NCI-H345 treated with DMSO at 0.1 percent for 48 hours (cell line): ENCODE data around the gene SLC43A3.
A peak's percentile ranks its signal among the peaks of the same experiment; 100 is the strongest.
"Not testable (repeated sequence)": the region's sequence is repeated elsewhere in the genome, so short reads cannot be mapped to it uniquely, and the experiment has no call there.

Experiments
- DNase-seq: peaks from one replicate; lab custom pipeline; 2025; ENCODE audit not compliant: unreplicated experiment; lab: John Stamatoyannopoulos, UW

Gene SLC43A3

DNA sequence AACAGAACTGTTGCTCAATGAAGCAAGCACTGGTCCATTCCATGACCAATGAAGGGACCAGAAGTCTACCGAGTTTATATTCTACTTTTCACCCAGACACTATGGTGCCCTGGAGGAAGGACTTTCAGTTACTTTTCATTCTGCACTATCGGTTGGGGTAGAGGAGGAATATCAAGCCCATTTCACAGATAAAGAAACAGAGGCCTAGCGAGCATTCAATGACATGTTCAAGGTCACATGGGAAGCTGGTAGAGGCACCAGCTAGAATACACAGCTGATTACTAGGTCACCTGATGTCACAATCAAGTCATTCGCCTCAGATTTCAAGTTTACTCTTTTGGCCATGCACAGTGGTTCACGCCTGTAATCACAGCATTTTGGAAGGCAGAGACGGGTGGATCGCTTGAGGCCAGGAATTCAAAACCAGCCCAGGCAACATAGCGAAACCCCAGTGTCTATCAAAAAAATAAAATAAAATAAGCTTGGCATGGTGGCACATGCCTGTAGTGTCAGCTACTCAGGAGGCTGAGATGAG, 18.9 kb downstream of the SLC43A3 start:
- DNase-seq: no peak

DNA sequence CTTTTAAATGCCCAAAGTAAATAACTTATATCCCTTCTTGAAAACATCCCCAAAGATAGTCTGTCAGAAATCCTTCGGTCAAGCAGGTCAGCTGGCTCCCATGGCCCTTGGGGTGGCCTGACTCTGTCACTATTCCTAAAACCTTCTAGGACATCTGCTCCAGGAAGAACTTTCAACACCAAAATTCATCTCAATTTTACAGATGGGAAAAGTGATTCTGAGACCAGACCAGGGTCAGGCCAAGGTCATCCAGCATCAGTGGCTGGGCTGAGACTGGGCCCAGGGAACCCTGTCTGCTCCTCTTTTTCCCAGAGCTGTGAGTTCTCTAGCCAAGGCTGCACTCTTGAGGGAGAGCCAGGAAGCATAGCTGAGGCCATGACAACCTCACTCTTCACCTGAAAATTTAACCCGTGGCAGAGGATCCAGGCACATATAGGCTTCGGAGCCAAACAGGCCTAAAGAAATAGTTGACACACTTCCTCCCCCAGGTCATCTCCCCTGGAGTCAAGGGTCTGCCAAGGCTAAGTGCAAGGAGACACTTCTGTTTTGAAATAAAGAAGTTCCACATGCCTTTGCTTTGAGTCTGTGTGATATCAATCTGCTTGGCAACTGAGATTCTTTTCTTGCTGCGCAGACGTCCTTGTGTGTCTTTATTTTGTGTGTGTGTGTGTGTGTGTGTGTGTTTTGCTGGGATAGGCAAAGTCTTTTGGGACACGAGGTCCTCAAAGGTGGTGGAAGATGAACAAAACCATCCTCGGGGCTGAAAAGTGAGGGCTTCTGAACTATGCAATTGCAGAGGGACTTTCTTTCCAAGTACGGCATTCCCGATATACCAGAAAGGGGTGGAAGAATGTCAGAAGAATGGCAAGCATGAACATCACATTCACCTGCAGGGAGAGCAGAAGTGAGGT, 19.7 kb downstream of the SLC43A3 start:
- no peak for DNase-seq

DNA sequence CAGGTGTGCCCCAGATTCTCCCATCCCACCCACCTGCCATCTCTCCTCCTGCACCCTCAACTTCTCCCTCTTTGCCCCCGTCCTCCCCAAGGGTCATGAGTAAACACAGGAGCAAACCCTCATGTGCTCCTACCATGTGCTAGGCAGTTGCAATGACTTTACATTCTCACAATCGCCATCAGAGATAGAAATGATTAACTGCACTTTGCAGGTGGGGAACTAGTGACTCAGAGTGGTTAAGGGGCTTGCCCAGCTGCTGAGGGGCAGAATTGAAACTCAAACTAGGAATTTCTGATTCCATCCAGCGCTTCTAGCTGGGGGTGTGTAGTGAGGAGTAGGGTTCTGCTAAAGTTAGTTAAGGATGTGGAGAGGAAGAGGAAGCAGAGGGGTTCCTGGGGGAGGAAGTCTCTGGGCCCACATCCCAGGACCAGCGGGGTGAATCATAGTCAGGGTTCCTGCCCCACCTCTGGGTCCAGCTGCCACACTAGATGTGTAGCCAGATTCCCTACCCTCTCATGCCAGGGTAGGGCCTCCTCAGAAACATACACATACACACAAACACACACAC, 20.5 kb downstream of the SLC43A3 start:
- DNase-seq: no peak

DNA sequence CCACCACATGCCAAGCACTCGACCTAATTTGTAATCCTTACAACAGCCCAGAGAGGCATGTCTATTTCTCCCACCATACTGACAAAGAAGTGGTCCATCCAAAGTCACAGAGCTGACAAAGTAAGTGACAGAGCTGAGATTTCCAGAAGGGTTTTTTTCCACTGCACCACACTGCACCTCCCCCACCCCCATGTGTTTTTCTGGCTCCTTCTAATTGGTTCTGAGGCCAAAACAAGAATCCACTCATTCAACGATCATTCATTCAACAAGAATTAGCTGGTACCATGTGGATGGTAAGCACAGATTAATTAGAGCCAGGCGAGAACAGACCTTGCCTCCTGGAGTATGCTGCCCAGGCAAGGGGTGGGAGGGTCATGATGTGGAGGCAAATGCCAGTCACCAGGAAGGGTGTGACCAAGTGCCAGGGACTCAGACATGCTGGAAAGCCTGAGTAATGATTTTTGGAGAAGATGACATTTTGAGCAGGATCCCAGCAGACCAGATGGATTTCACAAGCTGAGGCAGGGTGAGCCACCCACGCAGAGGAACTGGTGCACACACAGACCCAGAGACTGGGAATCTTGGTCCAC, 21.6 kb downstream of the SLC43A3 start:
- DNase-seq: no peak

DNA sequence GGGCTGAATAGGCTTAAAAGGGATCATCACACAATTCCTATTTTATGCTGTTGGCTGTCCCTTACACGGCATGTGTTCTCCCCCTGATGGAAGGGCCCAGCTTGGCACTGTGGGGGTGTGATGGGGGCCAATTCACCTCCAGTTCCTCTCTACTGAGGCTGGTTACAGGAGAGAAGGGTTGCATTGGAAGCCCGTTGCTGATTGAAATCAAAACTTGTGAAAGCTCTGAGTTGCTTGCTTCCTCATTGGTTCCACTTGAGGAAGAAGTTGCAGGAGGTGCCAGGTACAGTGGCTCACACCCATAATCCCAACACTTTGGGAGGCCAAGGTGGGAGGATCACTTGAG, 23.1 kb downstream of the SLC43A3 start:
- no peak for DNase-seq

DNA sequence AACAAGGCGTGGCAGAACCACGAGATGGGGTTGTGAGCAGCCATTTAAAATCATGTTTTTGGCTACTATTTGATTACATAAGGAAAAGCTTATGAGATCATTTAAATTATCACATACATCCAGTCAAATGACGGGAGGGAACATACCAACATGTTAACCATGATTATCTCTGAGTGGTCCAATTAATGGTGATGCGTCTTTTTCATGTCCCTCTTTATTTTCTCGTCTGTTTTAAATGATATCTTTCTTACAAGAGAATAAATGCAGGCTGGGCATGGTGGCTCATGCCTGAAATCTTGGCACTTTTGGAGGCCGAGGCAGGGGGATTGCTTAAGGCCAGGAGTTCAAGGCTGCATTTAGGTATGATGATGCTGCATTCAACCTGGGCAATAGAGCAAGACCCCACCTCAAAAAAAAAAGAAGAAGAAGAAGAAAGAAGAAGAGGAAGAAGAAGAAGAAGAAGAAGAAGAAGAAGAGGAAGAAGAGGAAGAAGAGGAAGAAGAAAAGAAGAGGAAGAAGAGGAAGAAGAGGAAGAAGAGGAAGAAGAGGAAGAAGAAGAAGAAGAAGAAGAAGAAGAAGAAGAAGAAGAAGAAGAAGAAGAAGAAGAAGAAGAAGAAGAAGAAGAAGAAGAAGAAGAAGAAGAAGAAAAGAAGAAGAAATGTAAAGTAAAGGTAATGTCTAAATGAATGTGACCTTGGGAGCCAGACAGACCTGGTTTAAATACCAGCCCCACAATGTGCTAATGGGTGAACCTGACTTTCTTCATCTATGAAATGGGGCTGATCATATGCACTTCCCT, 23.7 kb downstream of the SLC43A3 start:
- DNase-seq: not testable (repeated sequence)

DNA sequence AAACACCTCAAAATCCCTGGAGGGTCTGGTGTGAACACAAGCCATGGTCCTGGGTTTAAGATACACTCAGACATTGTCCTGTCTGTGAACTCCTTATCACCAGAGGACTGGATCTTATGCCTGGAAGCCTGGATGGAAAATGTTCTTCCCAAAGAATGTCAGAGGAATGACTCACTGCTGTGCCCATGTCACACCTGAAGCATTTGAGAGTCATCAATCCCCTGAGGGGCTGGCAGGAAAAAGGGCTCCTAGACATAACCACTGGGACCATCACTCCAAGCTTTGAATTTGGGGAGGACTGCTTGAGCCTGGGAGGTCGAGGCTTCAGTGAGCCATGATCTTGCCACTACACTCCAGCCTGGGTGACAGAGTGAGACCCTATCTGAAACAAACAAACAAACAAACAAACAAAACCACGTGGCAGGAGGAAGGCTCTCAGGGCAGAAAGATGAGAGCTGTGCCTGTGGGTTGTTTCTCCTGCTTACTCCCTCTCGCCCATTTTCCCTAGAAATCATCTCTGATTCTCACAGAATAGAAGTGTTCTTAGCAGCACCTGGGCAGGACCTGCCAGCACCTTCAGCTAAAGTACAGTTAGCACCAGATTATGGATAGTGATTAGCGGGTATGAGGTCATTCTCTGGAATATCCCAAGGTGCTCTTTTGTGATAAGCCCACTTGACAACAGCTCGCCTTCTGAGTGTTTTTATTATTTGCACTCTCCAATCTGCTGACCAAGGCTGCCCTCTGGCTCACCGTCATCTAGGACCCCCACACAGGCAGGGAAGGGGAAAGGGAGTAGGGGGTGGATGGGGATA, 24.5 kb downstream of the SLC43A3 start:
- no peak for DNase-seq

DNA sequence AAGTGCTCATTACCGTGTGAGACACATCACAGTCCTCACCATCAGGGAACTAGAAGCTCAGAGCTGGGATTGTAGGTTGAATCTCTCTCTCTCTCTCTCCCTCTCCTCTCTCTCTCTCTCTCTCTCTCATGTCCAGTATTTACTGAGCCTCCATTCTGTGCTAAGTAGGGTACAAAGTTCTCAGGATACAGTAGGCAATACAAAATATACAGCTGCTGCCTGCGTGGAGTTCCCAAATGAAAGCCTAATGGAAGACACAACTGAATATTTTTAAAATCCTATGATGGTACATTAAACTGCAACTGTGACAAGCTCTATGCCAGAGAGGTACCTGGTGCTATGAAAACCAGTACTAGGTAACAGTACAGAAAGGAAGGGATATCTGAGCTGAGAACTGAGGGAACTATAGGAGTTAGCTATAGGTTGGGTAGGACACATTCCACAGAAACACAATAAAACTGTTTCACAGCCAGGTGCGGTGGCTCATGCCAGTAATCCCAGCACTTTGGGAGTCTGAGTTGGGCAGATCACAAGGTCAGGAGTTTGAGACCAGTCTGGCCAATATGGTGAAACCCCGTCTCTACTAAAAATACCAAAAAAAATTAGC, 26.8 kb downstream of the SLC43A3 start:
- no peak for DNase-seq

DNA sequence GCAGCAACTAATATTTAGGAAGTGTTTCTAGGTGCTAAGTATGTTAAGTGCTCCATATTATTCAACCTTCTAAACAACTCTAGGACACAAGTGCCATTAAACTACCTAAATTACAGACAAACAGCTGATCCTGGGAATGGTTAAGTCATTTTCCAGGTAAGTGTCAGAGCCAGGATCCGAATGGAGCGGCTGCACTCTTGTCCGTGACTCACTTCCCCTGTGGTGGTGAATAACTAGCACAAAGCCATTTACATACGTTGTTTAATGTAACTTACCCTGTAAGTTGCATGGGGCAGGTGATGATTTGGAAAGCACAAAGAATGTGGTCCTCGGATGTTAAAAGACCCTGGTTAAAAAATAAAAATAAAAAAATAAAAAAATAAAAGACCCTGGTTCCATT, 27.7 kb downstream of the SLC43A3 start:
- no peak for DNase-seq

DNA sequence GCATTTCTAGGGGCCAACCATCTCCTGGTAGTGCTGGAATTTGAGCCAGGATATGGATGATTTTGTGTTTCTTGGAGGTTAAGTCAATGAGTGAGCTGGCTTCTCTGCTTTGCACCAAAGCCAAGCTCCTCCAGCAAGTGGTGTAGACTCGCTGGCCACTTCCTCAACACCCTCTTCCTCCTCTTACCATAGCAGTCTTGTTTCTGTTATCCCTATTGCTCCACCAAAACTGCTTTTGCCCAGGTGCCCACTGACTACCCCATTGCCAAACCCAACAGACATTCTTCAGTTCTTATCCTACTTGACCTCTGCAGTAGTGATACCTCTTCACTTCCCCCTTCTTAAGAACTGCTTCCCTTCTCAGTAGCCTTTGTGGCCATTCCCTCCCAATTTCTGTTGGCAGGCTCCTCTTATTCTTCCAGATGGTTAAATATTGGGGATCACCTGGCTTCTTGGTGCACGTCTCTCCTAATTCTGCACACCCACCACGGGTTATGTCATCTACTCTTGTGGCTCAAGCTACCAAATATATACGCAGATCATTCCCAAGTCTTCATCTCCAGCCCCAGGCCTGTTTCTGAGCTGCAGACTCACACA, 29.4 kb downstream of the SLC43A3 start:
- DNase-seq: no peak

DNA sequence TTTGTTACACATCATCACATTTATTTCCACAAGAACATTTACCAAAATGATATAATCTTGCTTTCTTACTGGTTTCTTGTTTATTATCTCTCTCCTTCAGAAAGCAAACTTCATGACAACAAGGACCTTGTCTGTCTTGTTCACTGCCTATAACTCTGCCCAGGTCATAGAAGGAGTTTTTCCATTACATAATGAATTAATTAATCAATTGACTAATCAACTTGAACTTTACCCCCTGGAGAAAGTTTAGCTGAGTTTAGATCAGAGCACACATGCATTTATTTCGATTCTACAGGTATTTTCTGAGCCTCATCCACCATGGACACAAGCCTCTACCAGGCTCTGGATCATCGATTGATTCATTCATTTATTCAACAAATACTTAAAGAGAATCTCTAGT, 30.2 kb downstream of the SLC43A3 start:
- DNase-seq: no peak

DNA sequence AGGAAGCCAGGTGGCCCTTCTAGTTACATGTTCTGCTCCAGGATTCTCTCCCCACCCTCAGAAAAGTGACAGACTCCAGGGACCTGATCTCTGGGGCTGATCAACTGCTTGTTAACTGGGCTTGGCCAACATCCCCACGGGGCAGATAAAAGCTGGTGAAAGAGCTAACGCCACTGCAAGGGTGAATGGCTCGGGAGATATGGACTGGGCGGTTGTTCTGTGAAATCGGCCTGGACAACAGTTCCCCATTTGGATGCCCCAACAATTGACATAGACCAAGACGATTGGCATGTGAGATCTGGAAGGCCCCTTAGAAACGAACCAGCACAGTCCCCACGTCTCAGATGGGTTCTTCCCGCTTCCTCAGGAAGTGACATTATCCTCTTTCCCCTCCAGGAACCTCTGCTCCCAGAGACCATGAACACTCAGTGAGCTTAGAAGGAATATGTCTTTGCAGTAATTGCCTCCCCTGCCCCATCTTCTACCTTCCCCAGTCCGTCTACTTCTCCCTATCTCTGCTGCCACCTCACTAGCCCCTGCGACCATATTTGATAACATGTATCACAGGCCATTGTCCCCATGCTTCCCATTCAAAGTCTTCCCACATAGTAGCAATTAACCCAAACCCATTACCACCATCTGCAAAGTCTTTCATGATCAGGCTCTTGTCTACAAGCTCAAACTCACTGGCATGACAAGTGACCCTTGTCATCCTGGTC, 30.9 kb downstream of the SLC43A3 start:
- DNase-seq: no peak

DNA sequence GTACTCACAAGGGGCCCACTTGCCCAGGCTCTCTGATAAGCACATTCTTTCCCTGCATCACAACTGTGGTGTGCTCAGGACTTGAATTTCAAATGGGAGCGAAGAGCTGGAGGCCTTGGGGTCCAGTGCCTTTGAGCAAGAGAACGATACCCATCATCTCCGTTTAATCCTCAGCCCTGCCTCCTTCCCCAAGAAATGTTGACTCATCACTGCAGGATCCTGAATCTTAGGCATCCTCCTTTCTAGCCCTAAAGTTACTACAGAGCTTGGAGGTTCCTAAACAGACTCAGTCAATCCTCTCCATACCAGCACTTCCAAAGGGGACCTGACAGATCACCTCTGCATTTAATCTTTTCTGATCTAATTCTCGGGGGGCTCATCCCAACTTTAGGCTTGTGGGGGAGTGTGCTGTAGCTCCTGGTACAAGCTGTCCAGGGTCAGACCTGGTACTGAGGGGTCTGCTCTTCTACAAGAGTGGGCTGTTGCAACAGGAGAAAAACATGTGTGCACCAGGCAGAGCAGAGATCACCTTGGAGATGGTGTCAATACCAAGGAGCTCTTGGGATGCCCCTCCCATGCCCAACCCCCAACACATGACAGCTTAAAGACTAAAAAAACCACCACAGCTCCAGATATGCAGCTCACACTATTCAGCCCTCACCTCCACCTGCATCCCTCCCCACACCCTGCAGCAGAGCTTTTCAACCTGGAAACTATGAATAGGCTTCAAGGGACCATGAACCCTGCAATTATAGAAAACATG, 32.5 kb downstream of the SLC43A3 start:
- peak; percentile 34 for DNase-seq

DNA sequence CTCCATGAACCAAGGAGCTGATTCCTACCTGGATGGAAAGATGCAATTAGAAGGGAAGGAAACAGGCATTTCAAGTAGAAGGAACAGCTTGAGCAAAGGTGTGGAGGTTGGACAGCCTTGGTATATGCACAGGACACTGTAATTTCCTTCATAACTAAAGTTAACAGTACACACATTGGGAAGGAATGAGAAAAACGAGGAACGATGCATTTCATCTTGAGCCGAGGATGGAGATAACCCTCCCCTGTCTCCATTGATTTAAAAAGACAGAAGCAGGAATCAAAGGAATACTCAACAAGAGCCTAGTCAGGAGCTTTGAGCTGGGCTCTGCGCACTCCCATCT, 34.2 kb downstream of the SLC43A3 start:
- no peak for DNase-seq

DNA sequence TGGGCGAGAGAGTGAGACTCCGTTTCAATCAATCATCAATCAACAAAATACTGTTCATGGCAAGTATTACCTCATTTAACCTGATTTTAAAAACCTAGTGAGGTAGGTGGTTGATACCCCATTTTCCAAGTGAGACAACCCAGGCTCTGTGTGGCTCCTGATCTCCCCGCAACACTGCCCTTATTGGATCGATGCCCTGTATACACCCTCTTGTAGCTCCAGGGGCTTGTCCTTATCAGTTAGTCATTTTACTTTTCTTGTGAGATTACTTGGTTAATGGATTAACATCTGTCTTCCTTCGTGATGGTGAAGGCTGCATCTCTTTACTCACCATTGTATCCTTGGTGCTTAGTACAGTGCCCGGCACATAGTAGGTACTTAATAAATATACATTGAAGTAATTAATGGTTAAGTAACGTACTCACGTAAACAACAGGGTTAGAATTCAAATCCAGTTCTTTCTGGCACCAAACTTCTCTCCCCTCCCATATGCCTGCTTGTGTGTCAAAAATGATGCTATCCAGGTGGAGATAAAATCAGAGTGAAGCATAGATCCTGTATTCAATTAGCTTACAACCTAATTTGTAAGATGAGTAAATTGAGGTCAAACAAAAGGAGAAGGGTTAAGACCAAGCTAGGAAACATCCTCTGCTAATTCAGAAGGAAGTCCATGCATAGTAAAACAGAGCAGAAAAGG, 34.7 kb downstream of the SLC43A3 start:
- DNase-seq: no peak

DNA sequence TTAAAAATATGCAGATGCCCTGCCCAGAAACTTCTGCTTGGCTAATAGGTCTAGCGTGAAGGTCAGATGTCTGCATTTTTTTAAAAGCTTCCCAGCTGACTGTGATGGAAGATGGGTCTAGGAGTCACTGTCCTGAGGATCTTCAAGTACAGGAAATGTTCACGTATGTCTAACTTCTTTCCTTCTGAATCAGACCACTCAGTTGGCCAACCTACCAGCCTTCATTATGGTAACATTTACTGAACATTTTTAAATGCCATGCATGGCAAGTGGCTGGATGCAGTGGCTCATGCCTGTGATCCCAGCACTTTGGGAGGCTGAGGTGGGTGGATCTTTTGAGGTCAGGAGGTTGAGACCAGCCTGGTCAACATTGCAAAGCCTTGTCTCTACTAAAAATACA, 35.4 kb downstream of the SLC43A3 start:
- DNase-seq: no peak

DNA sequence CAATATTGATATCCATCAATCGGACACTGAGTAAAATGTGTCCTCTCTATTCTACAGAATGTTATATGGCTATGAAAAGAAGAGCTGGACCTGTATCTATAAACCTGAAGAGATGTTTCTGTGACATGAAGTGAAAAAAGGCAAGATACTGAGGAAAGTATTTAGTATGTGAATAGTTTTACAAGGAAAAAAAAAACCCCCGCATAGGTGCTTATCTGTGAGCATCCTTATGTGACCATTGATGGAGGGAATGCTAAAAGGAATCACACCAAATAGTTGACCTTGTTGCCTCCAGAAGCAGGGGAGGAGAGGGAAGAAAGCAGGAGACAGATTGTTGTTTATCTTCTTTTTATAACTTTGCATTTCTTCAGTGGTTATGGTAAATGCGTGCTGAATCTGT, 35.8 kb downstream of the SLC43A3 start:
- no peak for DNase-seq

DNA sequence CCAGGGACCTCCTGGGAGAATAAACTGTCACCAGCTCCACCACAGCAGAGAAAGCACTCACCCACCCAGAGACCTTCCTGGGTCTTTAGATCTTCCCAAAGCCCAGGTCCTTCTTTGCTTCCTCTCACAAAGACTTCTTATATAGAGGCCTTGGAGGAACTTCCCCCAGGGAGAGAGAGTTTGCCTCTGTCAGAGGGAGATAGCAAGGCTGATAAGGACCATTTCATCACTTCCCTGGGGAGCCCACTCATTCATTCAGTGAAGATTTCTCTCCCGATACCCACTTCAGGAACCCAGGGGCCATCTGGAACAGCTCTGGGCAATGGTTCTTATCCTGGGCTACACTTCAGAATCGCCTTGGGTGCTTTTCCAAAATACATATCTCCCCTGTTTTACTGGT, 36.4 kb downstream of the SLC43A3 start, which contains the start of gene PRG2:
TSS of gene PRG2 (minus strand) at position 116 of the 400 bp plus-strand sequence. CDS start 706 bp downstream, outside the sequence.
- no peak for DNase-seq
